ENCODE data around the gene IFFO2.

IFFO2 gene

GRCh38 chr1:18953731-18954231, 2.7 kb downstream of the IFFO2 start:
- Histone ChIP-seq H3K27me3 (replicated peaks; ENCODE audit: insufficient read depth, low read length) (peaks cover 16% of the 10 kb centered on the region), H3F3A (ENCODE audit: insufficient read depth, low read length) (peaks cover 22% of the 10 kb centered on the region; the same call in 1 of the 2 replicates), H3K9me3 (replicated peaks; ENCODE audit: insufficient read depth, low read length) (no peaks in the 10 kb centered on the region), H3K27ac (ENCODE audit: low read length) (no peak overlapping the region), H3K9ac (ENCODE audit: low read length) (no peak overlapping the region), H3K4me2 (ENCODE audit: low read depth, low read length) (peak overlapping the region; percentile 94; the same call in 1 of the 2 replicates), H3K36me3 (replicated peaks; ENCODE audit: insufficient read depth, low read length) (no peaks in the 10 kb centered on the region), H3K4me1 (ENCODE audit: low read length) (peaks cover 37% of the 10 kb centered on the region), H3K9me2 (replicated peaks; ENCODE audit: insufficient read depth, low read length) (no peaks in the 10 kb centered on the region), H4K20me1 (ENCODE audit: insufficient read depth, low read length) (no peaks in the 10 kb centered on the region), H2AFZ (ENCODE audit: low read length) (no peak overlapping the region), H3K79me2 (ENCODE audit: low read length) (peaks cover 64% of the 10 kb centered on the region), H3K4me3 (ENCODE audit: low read length) (no peak overlapping the region)
- TF ChIP-seq EZH2 (optimal IDR thresholded peaks at IDR 0.05; ENCODE audit: low read depth, low read length) (no peak), CTCF (IDR thresholded peaks at IDR 0.05; ENCODE audit: low read length) (no peak), EZH2phosphoT487 (IDR thresholded peaks at IDR 0.05; ENCODE audit: low read length) (no peak)
- DNase-seq, result no peak

- H3K9me2 ChIP-seq (replicated peaks; ENCODE audit: insufficient read depth, low read length), result no peaks in the 10 kb centered on the region
- H3K4me3 ChIP-seq (ENCODE audit: low read length), result peak overlapping the region; percentile 51
- TF ChIP-seq EZH2phosphoT487 (IDR thresholded peaks at IDR 0.05; ENCODE audit: low read length) (no peak), EZH2 (optimal IDR thresholded peaks at IDR 0.05; ENCODE audit: low read depth, low read length) (no peak), CTCF (IDR thresholded peaks at IDR 0.05; ENCODE audit: low read length) (no peak)
- H3K36me3 ChIP-seq (replicated peaks; ENCODE audit: insufficient read depth, low read length), result no peaks in the 10 kb centered on the region
- H3K4me2 ChIP-seq (ENCODE audit: low read depth, low read length), result peak overlapping the region; percentile 82
- no peaks in the 10 kb centered on the region for H3K9me3 ChIP-seq (replicated peaks; ENCODE audit: insufficient read depth, low read length)
- peaks cover 22% of the 10 kb centered on the region; the same call in 1 of the 2 replicates for H3F3A ChIP-seq (ENCODE audit: insufficient read depth, low read length)
- H3K4me1 ChIP-seq (ENCODE audit: low read length), result peaks cover 48% of the 10 kb centered on the region
- H3K79me2 ChIP-seq (ENCODE audit: low read length), result peaks cover 83% of the 10 kb centered on the region
- peak overlapping the region; percentile 71 for H3K9ac ChIP-seq (ENCODE audit: low read length)
- H2AFZ ChIP-seq (ENCODE audit: low read length), result no peak overlapping the region
- H3K27ac ChIP-seq (ENCODE audit: low read length), result peak overlapping the region; percentile 94
- peak; percentile 78 for DNase-seq
- H3K27me3 ChIP-seq (replicated peaks; ENCODE audit: insufficient read depth, low read length), result no peaks in the 10 kb centered on the region
- H4K20me1 ChIP-seq (ENCODE audit: insufficient read depth, low read length), result no peaks in the 10 kb centered on the region
These were observed 4.6 kb downstream of the IFFO2 start for GRCh38 chr1:18951818-18952391.

GRCh38 chr1:18951416-18951815, 5.1 kb downstream of the IFFO2 start:
- no peak overlapping the region for H2AFZ ChIP-seq (ENCODE audit: low read length)
- H4K20me1 ChIP-seq (ENCODE audit: insufficient read depth, low read length), result no peaks in the 10 kb centered on the region
- no peaks in the 10 kb centered on the region for H3K27me3 ChIP-seq (replicated peaks; ENCODE audit: insufficient read depth, low read length)
- H3K4me2 ChIP-seq (ENCODE audit: low read depth, low read length), result peak overlapping the region; percentile 82
- H3K27ac ChIP-seq (ENCODE audit: low read length), result peak overlapping the region; percentile 94
- no peaks in the 10 kb centered on the region for H3K36me3 ChIP-seq (replicated peaks; ENCODE audit: insufficient read depth, low read length)
- peak overlapping the region; percentile 71 for H3K9ac ChIP-seq (ENCODE audit: low read length)
- H3K4me3 ChIP-seq (ENCODE audit: low read length), result peak overlapping the region; percentile 51
- peaks cover 48% of the 10 kb centered on the region for H3K4me1 ChIP-seq (ENCODE audit: low read length)
- TF ChIP-seq EZH2 (optimal IDR thresholded peaks at IDR 0.05; ENCODE audit: low read depth, low read length) (no peak), CTCF (IDR thresholded peaks at IDR 0.05; ENCODE audit: low read length) (no peak)
- H3F3A ChIP-seq (ENCODE audit: insufficient read depth, low read length), result peaks cover 22% of the 10 kb centered on the region; the same call in 1 of the 2 replicates
- no peaks in the 10 kb centered on the region for H3K9me2 ChIP-seq (replicated peaks; ENCODE audit: insufficient read depth, low read length)
- no peak for DNase-seq
- peaks cover 86% of the 10 kb centered on the region for H3K79me2 ChIP-seq (ENCODE audit: low read length)
- H3K9me3 ChIP-seq (replicated peaks; ENCODE audit: insufficient read depth, low read length), result no peaks in the 10 kb centered on the region

Measured in MM.1S (cell line).